ENCODE data around the gene C10orf90.
A peak's percentile ranks its signal among the peaks of the same experiment; 100 is the strongest.

The C10orf90 gene

DNA sequence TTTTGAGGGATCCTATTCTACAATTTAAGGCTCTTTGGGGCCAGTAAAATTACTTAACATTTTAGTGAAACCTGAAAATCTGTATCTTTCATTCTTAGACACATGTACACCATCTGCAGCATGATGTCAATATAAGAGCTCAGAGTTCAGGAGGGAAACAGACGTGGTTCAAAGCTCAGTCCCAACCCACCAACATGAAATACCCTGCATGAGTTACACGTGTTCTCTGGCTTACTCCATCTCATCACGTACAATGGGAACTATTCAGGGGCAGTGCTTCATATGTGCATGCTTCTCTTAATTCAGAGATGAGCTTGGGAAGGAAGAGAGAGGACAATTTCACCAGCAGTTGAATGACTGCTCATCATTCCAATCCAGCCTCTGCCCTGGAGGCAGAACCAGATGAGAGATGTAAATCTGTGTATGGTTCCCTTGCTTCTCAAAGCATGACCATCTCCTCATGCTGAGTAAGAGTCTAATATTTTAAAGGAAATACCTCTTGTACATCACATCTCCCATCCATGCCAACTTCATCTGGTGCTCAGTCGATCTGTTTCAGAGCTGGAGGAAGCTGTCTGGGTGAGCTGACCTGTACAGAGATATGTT, 253.2 kb downstream of the C10orf90 start:
- no peak for DNase-seq

DNA sequence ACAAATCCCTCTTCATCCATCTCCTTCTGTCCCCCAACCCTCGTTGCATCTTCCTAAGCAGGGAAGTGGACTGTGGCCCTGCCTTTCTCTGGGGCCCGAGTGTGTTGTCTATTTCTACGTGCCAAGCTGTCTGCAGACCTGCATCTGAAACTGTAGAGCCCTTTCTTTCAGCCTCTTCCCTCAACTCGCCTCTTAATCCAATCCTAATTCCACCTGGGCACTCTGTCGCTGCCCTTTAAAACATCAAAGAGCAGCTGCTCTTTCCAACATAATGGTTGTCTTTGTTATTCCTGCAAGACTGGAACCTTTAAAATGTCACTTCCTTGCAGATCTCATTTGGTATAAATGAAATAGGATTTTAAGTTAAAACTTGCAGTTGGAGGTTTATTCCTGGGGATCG, 260.7 kb downstream of the C10orf90 start:
- DNase-seq, result no peak

DNA sequence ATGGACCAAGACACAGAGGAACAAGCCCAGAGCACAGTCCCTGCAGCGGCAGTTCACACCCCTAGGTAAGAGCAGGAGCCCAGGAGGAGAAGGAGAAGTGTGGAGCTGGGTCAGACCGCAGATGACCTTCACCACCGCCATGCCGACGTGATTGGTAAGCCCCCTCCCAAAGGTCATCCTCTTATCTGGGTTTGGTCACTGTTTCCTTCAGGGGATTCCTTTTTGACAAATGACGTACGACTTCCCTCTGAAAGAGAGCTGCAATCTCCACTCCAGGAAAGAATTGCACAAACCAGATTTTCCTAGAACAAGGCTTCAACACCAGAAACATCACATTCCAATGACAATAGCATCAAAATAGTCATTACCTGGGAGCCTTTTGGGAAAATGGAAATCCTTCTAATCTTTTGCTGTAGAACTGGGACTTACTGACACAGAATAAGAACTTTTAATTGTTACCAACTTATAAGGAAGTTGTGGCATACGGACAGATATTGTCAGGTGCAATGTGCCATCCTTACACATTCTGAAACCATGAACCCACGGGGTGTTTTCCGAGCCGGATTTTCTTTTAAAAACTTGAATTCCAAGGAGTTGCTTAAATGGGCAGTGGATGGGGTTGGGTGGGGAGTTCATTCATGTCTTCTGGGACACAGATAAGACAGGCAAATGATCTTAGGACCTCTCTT, 261.4 kb downstream of the C10orf90 start:
- no peak for DNase-seq

DNA sequence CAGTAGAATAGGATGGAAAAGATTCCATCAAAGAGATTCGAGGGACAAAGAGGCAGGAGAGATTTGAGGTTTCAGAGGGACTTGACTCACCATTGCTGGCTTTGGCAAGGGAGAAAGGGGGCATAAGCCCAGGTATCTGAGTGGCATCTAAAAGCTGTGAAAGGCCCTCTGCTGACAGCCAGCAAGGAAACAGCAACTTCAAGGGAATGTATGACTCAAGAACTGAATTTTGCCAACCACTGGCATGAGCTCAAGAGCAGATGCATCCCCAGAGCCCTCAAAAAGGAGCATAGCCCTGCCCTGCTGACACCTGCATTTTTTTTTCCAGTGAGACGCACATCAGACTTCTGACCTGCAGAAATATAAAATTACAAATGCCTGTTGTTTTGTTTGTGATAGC, 262.7 kb downstream of the C10orf90 start:
- DNase-seq, result no peak

DNA sequence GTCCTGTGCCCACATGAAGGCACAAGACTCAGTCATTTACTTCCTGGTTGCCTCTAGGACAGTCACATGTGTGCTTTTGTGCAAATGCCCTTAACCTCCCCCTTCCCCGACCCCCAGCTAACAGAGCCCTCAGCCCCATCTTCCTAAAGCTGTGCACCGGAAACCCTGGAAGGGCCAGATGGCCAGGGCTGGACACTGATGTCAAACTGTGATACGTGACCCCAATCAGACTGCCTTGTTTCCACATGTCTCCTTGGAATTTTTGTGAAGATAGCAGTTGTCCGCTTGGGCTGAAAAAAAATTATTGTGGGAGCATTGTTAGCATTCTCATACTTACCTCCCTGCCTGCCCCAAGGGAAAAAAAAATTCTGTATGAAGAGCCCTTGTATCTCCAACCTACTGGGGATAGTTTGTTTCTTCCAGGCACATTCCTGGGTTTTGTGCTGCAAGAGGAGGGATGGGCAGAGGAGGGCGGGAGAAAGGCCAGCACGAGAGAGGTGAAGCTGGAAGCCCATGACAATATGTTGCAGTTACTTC, 265.2 kb downstream of the C10orf90 start:
- no peak for DNase-seq

DNA sequence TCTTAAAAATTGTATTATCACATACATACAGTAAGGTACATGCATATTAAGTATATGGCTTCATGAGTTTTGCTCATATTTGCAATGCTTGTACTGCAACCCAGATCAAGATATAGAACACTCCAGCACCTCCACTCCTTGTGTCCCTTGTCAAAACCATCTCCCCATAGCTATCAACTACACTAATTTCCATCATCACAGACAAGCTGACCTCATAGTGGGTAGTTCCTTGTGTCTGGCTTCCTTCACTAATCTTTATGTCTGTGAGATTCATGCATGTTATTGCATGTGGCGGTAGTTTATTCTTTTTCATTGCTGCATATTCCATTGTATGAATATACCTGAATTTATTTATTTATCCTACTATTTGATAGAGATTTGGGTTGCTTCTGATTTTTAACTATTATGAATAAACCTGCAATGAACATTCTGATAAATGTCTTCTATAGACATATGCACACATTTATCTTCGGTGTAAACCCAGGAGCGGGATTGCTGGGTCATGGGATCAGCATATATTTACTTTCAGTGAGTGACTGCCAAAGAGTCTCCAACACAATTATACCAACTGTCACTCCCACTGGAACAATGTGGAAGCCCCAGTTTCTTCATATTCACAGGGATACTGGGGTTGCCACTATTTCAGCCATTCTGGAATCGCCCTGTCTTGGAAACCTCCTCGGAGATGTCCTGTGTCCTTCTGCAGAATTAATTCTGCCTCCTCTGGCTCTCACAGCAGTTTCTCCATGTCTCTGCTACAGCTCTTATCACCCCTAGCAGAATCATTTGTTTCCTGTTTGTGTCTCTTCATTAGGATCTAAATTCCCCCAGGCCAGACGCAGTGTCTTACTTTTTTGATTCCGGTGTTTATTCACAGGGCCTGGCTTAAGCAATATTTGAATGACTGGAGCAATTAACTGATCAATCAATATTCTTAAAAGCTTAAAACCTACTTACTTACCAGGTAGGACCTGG, 267.5 kb downstream of the C10orf90 start:
- peak; percentile 22 for DNase-seq

DNA sequence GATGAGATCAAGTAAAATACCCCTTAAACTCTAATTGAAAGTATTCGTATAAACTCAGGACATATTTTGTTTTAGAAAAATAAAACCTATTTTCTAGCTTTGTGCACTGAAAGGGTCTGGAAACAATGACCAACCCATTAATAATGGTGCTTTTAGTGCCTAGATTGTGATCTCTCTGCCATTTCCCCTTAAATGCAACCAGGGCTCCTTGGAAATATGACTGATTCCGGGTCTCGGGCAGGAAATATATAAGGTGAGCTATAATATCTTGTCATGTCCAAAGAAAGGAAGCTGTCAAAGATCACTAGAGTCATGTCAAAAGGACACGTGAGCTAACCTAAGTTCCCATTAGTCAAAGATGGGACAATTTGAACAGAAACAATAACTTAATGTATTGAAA, 269.9 kb downstream of the C10orf90 start:
- DNase-seq, result no peak

DNA sequence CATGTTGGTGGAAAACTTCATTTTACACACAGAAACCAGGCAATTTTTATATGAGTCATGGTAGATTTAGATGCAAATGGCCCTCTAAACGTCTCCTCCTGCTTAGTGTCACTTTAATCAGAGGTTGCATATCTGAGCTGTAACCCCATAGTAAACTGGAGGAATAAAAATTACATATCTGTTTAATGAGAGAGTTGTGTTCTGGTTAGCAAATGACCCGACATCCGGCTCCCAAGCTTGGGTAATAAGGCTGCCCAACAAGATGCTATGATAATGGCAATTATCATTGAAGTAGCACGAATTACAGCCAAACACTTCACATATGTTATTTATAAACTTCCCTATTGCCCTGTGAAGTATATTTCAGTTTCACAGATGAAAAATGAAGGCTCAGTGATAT, 271.6 kb downstream of the C10orf90 start:
- DNase-seq, result no peak

DNA sequence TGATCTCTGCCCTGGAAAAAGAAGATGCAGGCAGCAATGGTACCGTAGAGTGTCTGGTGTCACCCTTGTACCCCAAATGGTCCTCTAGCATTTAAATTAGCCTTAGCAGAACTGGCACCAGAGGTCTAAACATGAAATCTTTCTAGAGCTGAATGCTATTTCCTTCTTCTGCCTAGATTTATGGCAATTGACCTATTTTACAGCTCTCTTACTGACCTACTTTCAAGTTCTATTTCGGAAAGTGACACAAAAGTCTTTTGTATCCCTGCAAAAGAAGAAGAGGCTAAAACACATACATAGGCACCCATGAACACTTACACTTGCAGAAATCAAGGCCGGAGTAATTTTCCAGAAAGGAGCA, 272.1 kb downstream of the C10orf90 start:
- DNase-seq, result no peak

DNA sequence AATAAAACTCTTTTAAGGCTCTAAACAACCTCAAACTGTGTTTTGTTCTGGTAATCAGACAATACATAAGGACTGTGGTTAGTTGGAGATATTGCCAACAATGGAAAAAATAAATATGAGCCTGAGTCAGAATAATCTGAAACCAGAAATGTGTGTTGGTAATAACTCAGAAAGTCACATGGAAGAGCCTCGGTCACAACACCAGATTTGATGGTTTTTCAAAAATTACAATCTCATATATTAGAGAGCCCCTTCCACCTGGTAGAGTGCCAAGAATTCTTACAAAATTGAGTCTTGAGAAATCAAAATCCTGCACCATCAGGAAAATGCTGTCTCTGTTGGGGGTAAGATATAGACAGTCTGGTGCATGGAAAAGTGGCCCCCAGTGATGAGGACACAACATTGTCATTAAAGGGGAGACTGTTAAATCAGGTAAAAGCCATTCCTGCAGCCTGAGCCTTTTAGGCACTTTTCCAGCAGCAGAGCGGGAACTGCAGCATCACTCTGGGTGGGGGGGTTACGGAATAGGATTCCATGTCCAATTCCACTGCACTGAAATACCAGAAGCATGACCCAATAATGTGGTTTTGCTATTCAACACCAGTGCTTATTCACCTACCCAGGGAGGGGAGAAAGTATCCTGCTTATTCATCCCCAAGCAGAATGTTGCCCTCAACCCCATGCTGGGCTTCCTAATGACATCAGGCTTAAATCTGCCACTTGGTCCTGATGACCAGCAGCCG, 272.7 kb downstream of the C10orf90 start:
- no peak for DNase-seq

DNA sequence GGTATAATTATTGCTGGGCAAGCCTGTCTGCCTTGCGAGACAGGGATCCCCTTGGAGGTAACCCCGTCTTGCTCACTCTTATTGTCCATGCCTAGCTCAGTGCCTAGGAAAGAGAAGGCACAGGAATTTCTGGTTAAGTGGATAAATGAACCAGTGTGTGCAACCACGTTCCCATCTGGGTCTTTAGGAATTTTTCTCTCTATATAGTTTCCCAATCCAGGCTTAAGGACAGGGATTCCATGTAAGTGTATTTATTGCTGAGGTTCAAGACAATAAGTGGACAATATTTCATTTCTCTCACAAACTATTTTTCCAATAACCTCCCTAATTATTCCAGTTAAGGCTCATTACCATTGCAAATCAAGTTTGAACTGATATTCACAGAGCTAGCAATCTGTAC, 273.3 kb downstream of the C10orf90 start:
- no peak for DNase-seq

DNA sequence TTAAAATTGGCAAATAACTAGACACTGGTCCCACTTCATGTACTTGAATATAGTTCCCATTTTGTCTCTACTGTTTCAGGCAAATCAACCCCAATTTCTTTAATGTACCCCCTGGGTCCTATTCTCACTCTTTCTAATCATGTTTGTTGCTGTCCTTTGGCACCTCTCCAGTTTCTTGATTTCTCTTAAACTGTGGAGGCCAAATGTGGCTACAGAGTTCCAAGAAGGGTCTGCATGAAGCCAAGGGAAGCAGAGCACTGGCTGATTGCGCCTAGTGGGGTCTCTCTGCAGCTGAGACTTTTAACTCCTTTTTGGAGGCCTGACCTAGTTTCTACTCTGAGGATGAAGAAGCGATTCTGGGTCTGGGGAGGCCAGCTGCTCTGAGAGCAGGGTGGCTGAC, 275.5 kb downstream of the C10orf90 start:
- no peak for DNase-seq

DNA sequence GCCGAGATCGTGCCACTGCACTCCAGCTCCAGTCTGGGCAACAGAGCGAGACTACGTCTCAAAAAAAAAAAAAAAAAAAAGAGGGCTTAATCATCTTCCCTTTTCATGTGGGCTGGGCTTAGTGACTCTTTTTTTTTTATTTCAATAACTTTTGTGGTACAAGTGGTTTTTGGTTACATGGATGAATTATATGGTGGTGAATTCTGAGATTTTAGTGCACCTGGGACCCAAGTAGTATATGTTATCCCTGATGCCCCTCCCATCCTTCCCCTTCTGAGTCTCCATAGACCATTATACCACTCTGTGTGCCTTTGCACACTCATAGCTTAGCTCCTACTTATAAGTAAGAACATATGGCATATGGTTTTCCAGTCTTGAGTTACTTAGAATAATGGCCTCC, 277.4 kb downstream of the C10orf90 start:
- DNase-seq, result no peak

DNA sequence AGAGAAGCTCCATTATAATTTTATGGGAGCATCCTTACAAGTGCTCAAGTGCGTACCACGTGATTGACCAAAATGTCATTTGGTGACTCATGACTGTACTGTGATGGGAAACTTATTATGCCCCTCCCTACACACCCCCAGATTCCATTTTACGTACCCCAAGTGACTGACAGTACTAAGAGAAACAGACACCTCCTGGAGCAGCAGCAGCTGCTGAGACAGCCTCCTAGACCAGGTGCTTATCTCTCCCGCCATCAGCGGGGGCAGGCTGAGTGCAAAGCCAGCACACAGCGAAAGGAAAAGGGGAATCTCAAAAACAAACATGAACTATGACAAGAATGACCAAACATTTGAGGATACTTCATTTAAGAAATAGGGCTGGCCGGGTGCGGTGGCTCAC, 278.0 kb downstream of the C10orf90 start:
- no peak for DNase-seq

DNA sequence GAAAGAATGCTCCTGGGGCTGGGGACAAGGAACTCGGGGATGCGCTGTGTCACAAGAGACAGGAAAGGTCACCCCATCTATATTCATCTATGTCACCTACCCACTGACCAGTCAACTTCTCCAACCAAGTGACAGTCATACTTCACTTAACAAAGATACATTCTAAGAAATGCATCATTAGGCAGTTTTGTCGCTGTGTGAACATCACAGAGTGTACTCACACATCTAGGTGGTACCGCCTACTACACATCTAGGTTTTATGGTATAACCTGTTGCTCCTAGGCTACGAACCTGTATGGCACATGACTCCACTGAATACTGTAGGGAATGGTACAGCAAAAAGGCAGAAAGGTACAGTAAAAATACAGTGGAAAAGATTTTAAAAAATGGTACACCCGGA, 278.4 kb downstream of the C10orf90 start:
- DNase-seq, result no peak

DNA sequence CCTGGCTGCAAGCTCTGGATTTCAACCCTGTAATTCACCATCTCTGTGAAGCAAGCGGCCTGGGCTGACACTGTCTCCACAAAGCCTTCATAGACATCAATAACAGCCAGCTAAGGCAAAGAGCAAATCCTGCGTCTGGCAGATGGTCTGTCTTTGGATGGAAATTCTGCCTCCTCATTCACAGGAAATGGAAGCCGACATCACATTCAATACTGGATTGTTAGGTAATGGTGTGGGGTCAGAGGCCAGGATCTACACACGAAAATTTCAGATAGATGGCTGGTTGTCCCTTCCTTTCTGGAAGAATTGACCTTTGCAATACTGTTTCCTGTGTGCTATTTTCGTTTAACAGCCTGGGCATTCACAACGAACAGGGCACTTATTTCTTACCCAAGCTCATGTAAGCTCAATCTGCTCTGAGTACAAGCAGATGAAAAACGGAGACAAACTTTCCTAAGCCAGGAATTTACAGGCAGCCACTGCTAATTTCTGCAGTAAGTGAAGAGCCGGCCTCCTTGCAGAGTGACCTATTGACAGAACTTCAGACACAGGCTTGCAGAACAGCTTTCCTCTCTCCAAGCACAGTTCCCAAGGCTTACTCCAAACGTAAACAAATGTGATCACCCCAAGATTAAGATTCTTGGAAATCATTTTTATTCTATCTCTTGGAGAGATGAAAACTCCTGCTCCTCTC, 279.2 kb downstream of the C10orf90 start:
- no peak for DNase-seq

DNA sequence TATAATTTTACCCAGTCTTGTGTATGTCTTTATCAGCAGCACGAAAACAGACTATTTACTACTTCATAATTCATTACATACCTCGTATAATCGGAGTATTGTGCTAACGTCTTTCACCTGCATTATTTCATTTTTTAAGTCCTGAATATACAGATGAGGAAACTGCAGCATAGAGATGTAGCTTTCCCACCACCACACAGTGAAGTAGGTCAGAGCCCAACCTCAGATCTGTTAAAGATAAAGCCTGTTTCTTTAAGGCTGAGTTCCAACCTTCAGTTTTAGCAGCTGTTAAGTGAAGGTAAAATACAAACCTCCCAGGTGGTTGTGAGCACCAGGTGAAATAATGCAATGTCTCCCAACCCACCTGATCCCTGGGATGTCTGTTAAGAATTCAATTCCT, 280.2 kb downstream of the C10orf90 start:
- no peak for DNase-seq

DNA sequence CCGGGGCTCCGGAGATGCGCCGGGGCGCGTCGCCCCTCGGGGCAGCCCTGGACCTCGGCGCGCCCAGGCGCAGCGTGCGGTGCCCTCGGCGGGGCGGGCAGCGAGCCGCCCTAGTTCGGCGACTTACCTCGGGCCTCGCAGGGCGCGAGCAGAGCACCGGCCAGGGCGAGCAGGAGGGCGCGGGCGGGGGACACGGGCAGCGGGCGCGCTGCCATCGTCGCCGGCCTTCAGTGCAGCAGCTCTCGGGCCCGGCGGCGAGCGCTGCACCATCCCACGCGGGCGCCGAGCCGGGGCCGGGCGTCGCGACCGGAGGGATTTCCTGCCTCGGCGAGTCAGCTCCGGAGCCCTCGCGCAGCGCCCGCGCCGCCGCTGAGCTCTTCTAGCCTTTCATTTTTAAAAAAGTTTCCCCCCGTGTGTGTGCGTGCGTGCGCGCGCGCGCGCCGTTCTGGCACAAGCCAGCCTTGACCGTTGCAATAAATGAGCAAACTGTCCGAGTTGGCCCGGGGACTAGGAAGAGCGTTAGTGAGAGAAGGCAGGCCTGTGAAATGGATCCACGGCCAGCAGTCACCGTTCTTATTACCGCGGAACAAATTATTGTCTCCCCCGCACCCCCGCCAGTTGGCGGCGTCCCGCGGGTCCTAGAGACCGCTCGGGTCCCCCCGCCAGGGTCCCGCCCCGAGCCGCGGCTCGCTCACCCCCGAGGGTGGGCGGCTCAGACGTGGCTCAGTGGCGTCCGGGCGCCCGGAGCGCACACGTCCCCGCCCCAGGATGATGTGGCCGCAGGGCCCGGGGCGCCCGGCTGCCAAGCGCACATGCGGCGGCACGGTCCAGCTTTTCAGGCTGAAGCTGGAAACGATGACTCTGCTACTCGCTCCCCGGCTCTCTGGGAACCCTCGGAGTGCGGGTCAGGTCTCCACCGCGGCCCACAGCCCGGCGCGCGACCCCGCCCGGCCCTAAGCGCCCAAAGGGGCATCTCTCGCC, 282.3 kb downstream of the C10orf90 start, which contains the start of gene ADAM12:
Gene ADAM12 (minus strand): TSS at position 547 of the 981 bp plus-strand sequence. CDS start 332 bp downstream, at position 215.
- DNase-seq, result peak; percentile 23

DNA sequence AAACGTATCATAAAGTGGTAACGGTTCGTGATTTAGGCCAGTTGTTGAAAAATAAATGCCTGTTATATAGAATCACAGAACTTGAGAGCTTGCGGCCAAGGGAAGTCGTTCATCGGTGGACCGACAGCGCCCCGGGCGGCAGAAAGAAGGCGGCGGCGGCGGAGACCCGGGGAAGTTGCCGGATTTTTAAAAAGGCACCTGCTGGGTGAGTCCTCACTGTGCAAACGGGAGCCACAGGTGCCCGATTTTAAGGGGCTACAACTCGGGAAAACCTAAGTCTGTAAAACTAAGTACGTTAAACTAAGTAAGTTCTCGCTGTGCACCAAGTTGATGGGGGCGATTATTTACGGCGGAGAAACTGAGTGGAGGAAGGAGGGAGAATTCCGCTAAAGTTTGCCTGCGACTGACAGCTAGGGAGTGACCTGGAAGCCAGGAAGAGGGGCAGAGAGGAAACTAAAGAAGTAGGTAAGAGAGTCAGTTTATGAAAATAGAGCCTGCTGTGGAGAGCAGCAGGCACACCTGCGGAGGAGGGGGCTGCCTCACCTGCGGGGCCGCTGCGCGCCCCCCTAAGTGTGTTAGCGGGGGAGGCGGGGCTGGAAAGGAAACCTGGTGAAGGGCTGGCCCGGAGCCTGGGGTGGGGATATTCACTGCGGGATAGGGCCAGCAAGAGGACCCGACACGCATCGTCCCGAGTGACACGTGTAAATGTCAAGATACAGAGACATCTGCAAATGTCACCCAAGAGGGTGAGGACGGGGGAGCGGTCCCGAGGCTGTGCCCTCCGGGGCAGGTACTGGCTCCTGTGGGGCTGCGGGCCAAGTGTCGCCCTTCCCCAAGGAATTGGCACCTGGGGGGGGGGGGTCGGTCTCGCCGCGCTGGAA, 283.2 kb downstream of the C10orf90 start:
- DNase-seq, result peak; percentile 69

All from hematopoietic multipotent progenitor cell treated with erythropoietin and hydrocortisone succinate and interleukin-3 and kit ligand, for 4 days (in vitro differentiated cells).